Epithelial cell of esophagus (primary cell): ENCODE results near the gene AOC2.
"Not testable (repeated sequence)": the region's sequence is repeated elsewhere in the genome, so short reads cannot be mapped to it uniquely, and the experiment has no call there.

Source experiments
- DNase-seq: peaks from one replicate; pipeline ENCODE4 v3.0.0; 2010; ENCODE audit warnings: low read depth
- H3K4me3 ChIP-seq: 2 replicates; pipeline ENCODE4 v1.5.1; 2011; ENCODE audit warnings: mild to moderate bottlenecking, low read length, control low read depth
- TF ChIP-seq, protein P1 (sequence below): IDR thresholded peaks from 2 replicates; pipeline ENCODE4 v1.5.1; 2011; ENCODE audit warnings: low read depth, mild to moderate bottlenecking, low read length, control low read depth, inconsistent platforms; ENCODE audit not compliant: insufficient read depth; ENCODE audit errors: missing control alignments

Gene AOC2

DNA sequence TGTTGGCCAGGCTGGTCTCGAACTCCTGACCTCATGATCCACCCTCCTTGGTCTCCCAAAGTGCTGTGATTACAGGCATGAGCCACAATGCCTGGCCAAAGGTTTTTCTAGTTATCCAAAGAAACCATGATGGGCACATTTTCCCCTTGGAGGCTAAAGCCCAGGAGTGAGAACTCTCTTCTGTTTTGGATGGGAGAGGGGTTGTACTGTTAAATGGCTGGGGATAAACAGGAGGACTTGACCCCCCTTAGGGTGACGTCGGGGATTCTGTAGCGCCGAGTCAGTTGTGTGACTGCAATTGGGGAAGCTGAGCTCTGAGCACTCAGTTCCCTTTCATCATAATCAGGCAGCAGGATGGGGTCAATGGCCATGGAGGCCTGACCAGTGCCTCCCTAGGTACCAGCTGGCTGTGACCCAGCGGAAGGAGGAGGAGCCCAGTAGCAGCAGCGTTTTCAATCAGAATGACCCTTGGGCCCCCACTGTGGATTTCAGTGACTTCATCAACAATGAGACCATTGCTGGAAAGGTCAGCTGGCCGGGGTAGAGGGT is 10.7 kb downstream of the AOC2 start:
- no peak for DNase-seq
- TF ChIP-seq, protein P1, sequence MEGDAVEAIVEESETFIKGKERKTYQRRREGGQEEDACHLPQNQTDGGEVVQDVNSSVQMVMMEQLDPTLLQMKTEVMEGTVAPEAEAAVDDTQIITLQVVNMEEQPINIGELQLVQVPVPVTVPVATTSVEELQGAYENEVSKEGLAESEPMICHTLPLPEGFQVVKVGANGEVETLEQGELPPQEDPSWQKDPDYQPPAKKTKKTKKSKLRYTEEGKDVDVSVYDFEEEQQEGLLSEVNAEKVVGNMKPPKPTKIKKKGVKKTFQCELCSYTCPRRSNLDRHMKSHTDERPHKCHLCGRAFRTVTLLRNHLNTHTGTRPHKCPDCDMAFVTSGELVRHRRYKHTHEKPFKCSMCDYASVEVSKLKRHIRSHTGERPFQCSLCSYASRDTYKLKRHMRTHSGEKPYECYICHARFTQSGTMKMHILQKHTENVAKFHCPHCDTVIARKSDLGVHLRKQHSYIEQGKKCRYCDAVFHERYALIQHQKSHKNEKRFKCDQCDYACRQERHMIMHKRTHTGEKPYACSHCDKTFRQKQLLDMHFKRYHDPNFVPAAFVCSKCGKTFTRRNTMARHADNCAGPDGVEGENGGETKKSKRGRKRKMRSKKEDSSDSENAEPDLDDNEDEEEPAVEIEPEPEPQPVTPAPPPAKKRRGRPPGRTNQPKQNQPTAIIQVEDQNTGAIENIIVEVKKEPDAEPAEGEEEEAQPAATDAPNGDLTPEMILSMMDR, result no peak
- no peak overlapping the region for H3K4me3 ChIP-seq

DNA sequence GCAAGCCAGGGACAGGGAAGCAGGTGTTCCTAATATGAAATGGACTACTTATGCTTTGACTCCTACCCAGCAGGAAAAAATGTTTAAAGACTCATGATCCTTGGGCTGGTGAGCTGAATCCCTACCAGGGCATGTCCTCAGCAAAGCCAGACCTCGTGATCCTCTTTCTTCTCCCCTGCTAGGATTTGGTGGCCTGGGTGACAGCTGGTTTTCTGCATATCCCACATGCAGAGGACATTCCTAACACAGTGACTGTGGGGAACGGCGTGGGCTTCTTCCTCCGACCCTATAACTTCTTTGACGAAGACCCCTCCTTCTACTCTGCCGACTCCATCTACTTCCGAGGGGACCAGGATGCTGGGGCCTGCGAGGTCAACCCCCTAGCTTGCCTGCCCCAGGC is 11.7 kb downstream of the AOC2 start:
- not testable (repeated sequence) for H3K4me3 ChIP-seq, DNase-seq

DNA sequence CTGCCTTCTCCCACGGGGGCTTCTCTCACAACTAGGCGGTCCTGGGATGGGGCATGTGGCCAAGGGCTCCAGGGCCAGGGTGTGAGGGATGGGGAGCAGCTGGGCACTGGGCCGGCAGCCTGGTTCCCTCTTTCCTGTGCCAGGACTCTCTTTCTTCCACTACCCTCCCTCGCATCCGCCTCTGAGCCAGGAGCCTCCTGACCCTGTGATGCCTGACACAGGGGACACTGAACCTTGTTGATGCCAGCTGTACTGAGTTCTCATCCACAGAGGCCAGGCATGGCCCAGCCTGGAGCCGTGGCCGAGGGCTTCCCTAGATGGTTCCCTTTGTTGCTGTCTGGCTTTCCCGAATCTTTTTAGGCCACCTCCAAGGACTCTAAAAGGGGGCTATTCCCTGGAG is 12.1 kb downstream of the AOC2 start:
- H3K4me3 ChIP-seq, DNase-seq: not testable (repeated sequence)

DNA sequence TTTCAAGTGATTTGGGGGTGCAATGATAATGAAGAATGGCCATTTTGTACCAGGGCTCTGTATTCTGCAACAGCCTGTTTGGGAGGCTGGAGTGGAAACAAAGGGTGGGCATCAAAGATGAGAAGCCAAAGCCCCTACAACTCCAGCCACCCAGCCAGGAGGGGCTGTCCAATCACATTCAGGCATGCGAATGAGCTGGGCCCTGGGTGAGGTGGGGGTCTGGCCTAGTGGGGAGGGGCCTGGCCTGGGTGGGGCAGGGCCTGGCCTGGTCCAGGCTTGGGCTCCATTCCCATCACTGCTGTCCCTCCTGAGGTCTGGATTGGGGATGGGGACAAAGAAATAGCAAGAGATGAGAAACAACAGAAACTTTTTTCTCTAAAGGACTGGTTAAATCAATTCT is 13.0 kb downstream of the AOC2 start:
- no peak overlapping the region for H3K4me3 ChIP-seq
- DNase-seq, result no peak
- TF ChIP-seq, protein P1, result no peak

DNA sequence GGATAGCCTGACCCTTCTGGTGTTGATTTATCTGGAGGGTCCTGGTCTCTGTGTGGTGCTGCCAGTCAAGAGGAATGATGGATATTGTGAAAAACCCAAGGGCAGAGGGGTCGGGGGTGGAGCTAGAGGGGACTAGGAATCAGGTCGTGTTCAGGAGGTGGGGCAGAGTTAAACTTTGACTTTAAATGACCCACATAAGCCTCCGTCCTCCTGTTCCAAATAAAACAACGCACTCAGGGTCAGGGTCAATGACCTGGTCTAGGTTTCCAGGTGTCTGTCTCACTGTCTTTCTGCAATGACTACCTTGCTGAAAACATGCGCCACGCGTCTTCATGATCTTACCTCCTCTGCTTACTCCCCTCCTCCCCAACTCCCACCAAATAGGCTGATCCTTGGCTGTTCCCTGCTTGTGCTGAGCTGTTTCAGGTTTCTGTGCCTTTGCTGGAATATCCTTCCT is 21.3 kb downstream of the AOC2 start:
- no peak overlapping the region for H3K4me3 ChIP-seq
- TF ChIP-seq, protein P1, result no peak
- no peak for DNase-seq

DNA sequence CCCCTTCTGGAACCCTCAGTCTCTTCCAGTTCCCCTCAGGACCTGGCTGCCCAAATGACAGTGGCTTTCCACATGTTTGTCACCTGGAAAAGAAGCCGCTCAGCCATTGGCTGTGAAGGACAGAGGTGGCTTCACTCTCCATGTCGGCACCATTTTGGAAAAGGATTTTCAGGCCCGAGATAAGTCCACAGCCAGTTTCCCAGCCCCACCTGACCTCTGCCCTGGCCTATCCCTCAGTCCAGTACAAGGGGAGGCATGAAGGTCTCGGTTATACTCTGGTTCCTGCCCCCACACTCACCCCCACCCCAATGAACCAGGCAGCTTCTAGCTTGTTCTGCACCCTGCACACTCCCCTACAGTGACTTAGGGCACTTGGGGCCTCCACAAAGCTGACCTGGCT is 21.8 kb downstream of the AOC2 start:
- TF ChIP-seq, protein P1, result no peak
- H3K4me3 ChIP-seq, result no peak overlapping the region
- DNase-seq, result no peak

DNA sequence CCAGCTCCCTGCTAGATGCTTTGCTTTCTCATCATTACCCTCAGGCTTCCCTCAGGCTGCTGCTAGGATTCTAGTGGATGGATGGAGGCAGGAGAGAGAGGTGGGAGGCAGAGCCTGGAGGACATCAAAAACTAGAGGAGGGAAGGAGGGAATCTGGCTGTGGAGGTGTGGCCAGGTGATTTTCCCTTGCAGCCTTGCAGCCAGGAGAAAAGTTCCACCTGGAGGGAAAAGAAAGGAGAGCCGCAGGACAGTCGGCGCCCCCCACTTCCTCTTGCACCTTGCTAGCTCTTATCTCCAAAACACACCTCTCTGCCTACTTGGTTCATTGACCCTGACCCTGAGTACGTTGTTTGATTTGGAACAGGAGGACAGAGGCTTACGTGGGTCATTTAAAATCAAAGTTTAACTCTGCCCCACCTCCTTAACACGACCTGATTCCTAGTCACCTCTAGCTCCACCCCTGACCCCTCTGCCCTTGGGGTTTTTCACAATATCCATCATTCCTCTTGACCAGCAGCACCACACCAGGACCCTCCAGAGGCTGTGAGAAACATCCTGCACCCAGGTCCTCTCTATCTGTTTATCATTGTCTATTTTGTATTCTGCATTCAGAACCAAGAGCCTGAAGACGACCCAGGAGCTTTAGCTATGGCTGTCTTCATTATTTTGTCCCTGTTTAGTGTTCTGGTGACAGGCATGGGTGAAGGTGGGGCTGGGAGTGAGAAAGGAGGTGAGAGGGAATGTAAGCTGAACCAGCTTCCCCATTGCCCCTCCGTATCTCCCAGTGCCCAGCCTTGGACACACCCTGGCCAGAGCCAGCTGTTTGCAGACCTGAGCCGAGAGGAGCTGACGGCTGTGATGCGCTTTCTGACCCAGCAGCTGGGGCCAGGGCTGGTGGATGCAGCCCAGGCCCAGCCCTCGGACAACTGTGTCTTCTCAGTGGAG is 22.5 kb downstream of the AOC2 start:
- TF ChIP-seq, protein P1, result no peak
- no peak for DNase-seq
- H3K4me3 ChIP-seq, result no peak overlapping the region

DNA sequence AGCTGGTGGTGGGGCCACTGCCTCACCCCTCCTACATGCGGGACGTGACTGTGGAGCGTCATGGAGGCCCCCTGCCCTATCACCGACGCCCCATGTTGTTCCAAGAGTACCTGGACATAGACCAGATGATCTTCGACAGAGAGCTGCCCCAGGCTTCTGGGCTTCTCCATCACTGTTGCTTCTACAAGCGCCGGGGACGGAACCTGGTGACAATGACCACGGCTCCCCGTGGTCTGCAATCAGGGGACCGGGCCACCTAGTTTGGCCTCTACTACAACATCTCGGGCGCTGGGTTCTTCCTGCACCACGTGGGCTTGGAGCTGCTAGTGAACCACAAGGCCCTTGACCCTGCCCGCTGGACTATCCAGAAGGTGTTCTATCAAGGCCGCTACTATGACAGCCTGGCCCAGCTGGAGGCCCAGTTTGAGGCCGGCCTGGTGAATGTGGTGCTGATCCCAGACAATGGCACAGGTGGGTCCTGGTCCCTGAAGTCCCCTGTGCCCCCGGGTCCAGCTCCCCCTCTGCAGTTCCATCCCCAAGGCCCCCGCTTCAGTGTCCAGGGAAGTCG is 23.4 kb downstream of the AOC2 start:
- DNase-seq, H3K4me3 ChIP-seq: not testable (repeated sequence)
